ENCODE data around the gene MOXD1.

DNA sequence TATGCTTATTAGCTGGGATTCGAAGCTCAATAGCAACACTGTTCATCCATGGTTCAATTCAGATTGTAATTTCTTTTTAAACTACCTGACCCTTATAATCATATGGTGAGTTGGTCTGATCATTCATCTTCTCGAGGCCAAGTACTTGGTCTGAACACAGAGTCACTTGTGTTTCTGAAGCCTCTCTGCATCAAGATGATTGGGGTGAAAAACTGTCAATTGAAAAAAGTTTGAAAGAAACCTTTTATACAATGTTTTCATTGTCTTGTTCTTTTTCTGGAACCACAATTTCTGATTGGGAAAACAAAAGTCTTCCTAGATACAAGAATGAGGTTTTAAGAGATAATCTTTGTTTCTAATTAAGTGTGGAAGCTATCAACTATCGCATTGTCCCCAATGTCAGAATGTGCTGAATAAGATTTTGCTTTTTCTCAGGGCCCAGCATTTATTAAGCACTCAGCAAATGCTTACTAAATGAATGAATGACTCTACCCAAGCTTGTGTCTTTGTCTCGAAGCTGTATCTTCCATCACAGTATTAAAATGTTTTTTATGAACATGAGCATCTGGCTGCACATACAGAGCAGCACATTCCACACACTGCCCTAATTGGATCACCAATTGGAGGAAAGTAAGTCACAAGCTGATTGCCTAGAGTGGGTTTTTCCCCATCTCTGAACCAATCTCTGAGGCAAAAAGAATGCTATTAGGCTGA lies 45.0 kb upstream of the MOXD1 start:
- TF ChIP-seq, protein P1, sequence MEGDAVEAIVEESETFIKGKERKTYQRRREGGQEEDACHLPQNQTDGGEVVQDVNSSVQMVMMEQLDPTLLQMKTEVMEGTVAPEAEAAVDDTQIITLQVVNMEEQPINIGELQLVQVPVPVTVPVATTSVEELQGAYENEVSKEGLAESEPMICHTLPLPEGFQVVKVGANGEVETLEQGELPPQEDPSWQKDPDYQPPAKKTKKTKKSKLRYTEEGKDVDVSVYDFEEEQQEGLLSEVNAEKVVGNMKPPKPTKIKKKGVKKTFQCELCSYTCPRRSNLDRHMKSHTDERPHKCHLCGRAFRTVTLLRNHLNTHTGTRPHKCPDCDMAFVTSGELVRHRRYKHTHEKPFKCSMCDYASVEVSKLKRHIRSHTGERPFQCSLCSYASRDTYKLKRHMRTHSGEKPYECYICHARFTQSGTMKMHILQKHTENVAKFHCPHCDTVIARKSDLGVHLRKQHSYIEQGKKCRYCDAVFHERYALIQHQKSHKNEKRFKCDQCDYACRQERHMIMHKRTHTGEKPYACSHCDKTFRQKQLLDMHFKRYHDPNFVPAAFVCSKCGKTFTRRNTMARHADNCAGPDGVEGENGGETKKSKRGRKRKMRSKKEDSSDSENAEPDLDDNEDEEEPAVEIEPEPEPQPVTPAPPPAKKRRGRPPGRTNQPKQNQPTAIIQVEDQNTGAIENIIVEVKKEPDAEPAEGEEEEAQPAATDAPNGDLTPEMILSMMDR (IDR thresholded peaks at IDR 0.05), result no peak
- TF ChIP-seq POLR2A (IDR thresholded peaks at IDR 0.05), result no peak

All from prostate gland (tissue), 2 donors.